ENCODE measurements around the gene SLC13A3.

DNA sequence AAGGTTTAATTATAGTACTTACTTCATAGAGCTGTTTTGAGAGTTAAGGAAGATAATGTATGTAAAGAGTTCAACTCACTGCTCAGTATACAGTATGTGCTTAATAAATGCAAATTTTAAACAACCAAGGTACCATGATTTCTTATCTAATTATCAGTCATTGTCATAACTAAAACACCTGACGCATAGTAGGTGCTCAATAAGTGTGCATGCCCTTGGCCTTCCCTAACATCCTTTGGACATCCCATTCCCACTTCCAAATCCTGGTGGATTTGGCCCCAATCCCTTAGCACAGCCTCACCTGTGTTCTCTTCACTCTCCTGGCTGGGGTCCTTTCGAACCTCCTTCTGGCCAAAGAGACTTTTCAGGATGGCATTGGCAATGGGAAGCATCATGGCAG lies 41.1 kb downstream of the SLC13A3 start:
- TF ChIP-seq CTCF (IDR thresholded peaks at IDR 0.05) (no peak), POLR2A (IDR thresholded peaks at IDR 0.05) (no peak)
